ENCODE measurements around the gene APOL5.
A peak's percentile ranks its signal among the peaks of the same experiment; 100 is the strongest.

APOL5 gene

GRCh38 chr22:35742342-35743100, 24.8 kb downstream of the APOL5 start:
- DNase-seq (ENCODE audit: low spot score) = no peak

DNA sequence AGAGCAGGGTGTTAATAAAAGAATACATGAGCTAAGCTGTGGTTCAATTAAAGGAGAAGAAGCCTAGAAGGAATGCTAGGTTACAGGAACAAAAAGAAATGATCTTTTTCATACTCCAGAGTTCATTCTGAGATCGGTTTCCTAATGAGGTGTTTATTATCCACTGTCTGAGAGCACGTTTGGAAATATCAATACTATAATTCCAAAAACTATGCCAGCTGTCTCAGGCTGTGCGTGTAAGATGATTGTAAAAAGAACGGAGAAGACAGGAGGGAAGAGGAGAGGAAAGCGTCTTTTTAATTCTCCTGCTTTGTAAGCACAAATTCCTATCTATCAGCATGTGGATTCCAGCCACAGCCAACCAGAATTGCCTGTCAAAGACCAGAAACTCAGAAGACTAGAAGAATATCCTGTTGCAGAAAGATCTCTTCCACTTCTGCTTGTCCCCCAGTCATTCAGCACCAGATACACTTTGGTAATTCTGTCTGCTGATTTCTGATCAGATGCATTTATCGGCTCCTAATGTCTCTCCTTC, 25.7 kb downstream of the APOL5 start:
- no peak for DNase-seq (ENCODE audit: low spot score)

GRCh38 chr22:35746248-35746647, 28.6 kb downstream of the APOL5 start:
- DNase-seq (ENCODE audit: low spot score) = no peak

DNA sequence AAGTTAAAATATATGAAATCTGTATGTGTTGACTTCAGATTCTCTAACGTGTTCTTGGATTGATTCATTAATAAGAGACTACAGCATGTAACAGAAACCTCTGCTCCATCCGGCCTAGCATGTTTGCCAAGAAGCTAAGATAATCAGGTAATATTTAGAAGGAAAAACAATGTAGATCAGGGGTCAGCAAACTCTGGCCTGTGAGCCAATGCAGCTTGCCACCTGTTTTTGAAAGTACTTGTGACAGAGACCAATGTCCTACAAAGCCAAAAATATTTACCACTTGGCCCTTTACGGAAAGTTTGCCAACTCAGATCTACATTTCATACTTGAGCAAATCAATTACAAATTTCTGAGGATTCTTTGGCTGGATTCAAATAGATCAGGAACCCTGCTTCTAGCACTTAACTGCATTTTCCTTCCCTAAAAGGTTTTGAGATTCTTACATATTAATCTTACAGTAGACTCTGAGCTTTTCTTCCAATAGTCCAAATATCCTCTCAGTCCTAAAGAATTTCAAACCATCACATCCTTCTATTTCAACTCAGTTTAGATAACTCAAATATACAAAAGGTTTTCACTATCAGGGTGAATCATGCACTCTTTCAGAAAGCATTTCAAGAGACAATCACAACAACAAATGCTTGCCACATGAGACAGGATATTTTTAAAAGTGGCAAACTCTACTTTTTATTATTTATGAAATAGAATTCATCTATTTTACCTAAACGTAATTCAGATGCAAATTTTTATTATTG, 29.5 kb downstream of the APOL5 start:
- no peak for DNase-seq (ENCODE audit: low spot score)

- DNase-seq (ENCODE audit: low spot score) = no peak
Measured at GRCh38 chr22:35749808-35750207, 32.1 kb downstream of the APOL5 start.

- DNase-seq (ENCODE audit: low spot score) = no peak
Measured at GRCh38 chr22:35752006-35752862, 34.6 kb downstream of the APOL5 start.

DNA sequence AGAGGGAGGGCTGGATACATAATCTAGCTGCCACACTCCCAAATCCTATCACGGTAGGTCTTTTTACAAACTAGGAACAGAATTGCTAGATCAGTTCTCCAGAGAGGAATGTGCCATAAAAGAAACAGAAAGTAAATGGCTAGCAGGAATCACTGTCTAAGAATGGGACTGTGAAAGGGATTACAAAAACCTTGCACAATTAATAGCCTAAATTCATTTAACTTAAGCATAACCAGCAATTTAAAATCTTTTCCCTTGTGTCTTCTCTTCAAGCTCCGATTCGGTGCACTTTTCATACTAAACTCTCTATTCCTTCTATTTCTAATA, 35.2 kb downstream of the APOL5 start:
- DNase-seq (ENCODE audit: low spot score) = no peak

DNA sequence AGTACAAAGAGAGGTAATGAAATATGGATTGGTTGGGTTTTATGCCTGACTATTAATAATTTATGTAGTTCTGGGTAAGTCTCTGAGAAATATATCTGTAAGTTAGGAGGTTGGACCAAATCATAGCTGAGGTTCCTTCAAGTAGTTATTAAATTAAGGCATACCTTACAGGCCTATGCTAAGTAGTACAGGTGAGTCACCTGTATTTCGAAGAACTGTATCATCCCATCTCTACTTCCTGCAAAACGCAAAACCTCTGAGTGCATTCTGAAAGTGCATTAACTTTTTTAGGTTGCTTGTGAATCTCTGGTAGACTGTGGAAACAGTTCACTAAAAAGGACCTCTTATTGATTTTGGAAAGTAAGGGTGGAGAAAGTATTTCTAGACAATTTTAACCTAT, 37.1 kb downstream of the APOL5 start:
- DNase-seq (ENCODE audit: low spot score) = no peak

GRCh38 chr22:35756722-35757121, 39.0 kb downstream of the APOL5 start:
- DNase-seq (ENCODE audit: low spot score) = no peak

DNA sequence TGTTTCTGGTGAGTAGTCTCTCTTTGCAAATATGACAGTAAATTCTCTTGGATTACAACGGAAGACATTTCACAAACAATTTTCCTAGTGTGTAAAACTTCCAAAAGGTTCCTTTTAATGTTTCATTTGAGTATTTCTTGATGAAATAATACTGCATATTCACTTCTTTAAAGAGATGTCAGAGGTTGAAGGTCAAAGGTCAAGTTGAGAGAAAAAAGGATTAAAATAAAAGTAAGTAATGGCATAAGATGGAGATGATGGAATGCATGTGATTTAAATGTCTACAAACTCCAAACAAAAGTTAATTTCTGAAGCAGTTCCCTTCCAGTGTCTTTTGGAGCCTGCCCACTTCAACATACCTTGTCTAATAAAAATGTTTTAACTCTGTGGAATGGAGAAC, 40.7 kb downstream of the APOL5 start:
- no peak for DNase-seq (ENCODE audit: low spot score)

GRCh38 chr22:35761037-35761436, 43.4 kb downstream of the APOL5 start:
- peak; percentile 35 for DNase-seq (ENCODE audit: low spot score)

DNA sequence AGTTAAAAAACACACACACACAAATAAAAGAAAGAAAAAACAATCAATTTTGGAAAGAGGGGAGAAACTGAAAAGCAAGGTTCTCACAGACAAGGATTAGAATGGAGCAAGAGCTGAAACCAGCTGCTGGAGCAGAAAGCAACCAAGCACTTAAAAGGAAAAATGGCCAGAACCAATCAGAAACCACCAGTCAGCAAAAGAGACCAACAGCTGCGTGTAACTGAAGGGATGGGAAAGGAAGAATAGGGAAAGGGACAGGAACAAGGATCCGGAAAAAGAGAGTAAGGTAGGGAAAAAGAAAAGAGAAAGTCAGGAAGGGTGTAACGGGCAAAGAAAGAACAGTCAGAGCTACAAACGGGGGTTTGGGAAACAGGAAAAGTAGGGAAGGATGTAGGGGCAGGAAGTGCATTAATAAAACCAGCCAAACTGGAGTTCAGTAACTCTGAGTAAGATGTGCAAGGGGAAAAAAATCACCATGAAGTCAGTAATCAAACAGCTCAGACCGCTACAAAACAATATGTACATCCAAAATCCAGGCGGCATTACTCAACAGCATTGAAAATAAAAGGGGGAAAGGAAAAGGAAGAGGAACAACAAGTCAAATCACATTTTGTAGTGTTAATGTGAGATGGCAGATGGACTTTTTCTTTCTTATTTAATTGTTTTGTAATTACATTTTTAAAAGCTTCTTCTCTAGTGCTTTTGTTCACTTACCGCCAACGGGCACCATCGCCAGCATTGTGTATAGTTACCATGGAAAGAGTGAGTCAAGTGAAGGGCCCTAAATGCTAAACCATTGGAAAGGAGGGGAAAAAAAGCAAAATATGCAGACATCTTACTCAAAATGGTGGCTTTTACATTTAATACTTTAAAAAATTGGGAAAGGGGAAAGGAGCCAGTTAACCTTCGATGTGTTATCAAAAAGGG, 49.2 kb downstream of the APOL5 start:
- peak; percentile 27 for DNase-seq (ENCODE audit: low spot score)

- no peak for DNase-seq (ENCODE audit: low spot score)
Measured at GRCh38 chr22:35769974-35770373, 52.3 kb downstream of the APOL5 start.

DNA sequence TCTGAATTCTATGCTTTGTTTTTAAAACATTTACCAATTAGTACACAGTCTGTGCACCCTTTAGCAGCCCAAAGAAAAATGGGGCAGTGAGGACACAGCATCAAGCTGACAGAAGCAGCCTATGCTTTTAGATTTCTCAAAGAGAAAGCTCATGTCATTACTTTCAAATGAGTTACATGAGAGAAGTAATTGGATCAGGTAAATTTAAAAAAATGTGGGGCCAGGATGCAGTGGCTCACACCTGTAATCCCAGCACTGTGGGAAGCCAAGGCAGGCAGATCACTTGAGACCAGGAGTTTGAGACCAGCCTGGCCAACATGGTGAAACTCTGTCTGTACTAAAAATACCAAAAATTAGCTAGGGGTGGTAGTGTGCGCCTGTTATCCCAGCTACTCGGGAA, 57.7 kb downstream of the APOL5 start:
- DNase-seq (ENCODE audit: low spot score) = no peak

GRCh38 chr22:35777335-35777975, 59.8 kb downstream of the APOL5 start:
- no peak for DNase-seq (ENCODE audit: low spot score)

All from iPS-NIHi11 (cell line).